ENCODE results near the gene ACBD4.

The ACBD4 gene

GRCh38 chr17:45093444-45094110 is 41.9 kb upstream of the ACBD4 start:
- Histone ChIP-seq H3K27me3 (ENCODE audit: control insufficient read depth, insufficient read depth, low read length) (no peaks in the 10 kb centered on the region), H3K36me3 (ENCODE audit: control insufficient read depth, insufficient read depth, low read length) (no peaks in the 10 kb centered on the region), H3K9me3 (ENCODE audit: control insufficient read depth, low read length) (no peaks in the 10 kb centered on the region), H3K9ac (no peak overlapping the region), H3K4me2 (ENCODE audit: low read length) (no peak overlapping the region), H3K4me1 (no peaks in the 10 kb centered on the region), H3K79me2 (no peaks in the 10 kb centered on the region), H2AFZ (no peak overlapping the region), H3K4me3 (ENCODE audit: low read depth, low read length) (no peak overlapping the region), H3K27ac (peak overlapping the region; percentile 22)
- TF ChIP-seq CTCF (IDR thresholded peaks at IDR 0.05) = no peak

GRCh38 chr17:45096141-45096540 is 39.3 kb upstream of the ACBD4 start:
- TF ChIP-seq CTCF (IDR thresholded peaks at IDR 0.05) = peak; percentile 25
- H3K4me2 ChIP-seq (ENCODE audit: low read length) = no peak overlapping the region
- no peak overlapping the region for H3K9ac ChIP-seq
- no peaks in the 10 kb centered on the region for H3K79me2 ChIP-seq
- no peaks in the 10 kb centered on the region for H3K36me3 ChIP-seq (ENCODE audit: control insufficient read depth, insufficient read depth, low read length)
- H2AFZ ChIP-seq = no peak overlapping the region
- H3K4me1 ChIP-seq = no peaks in the 10 kb centered on the region
- no peak overlapping the region for H3K4me3 ChIP-seq (ENCODE audit: low read depth, low read length)
- H3K9me3 ChIP-seq (ENCODE audit: control insufficient read depth, low read length) = no peaks in the 10 kb centered on the region
- no peak overlapping the region for H3K27ac ChIP-seq
- no peaks in the 10 kb centered on the region for H3K27me3 ChIP-seq (ENCODE audit: control insufficient read depth, insufficient read depth, low read length)

- H3K79me2 ChIP-seq = no peaks in the 10 kb centered on the region
- H3K9ac ChIP-seq = no peak overlapping the region
- H3K36me3 ChIP-seq (ENCODE audit: control insufficient read depth, insufficient read depth, low read length) = no peaks in the 10 kb centered on the region
- H3K4me1 ChIP-seq = no peaks in the 10 kb centered on the region
- no peaks in the 10 kb centered on the region for H3K27me3 ChIP-seq (ENCODE audit: control insufficient read depth, insufficient read depth, low read length)
- no peak overlapping the region for H3K4me2 ChIP-seq (ENCODE audit: low read length)
- H3K4me3 ChIP-seq (ENCODE audit: low read depth, low read length) = no peak overlapping the region
- no peak overlapping the region for H2AFZ ChIP-seq
- no peaks in the 10 kb centered on the region for H3K9me3 ChIP-seq (ENCODE audit: control insufficient read depth, low read length)
- no peak overlapping the region for H3K27ac ChIP-seq
- TF ChIP-seq CTCF (IDR thresholded peaks at IDR 0.05) = no peak
Observed at GRCh38 chr17:45096926-45097325, 38.6 kb upstream of the ACBD4 start.

- H3K9me3 ChIP-seq (ENCODE audit: control insufficient read depth, low read length) = no peaks in the 10 kb centered on the region
- no peaks in the 10 kb centered on the region for H3K79me2 ChIP-seq
- no peak overlapping the region for H3K4me2 ChIP-seq (ENCODE audit: low read length)
- H3K4me3 ChIP-seq (ENCODE audit: low read depth, low read length) = no peak overlapping the region
- H3K36me3 ChIP-seq (ENCODE audit: control insufficient read depth, insufficient read depth, low read length) = no peaks in the 10 kb centered on the region
- H3K27me3 ChIP-seq (ENCODE audit: control insufficient read depth, insufficient read depth, low read length) = no peaks in the 10 kb centered on the region
- no peak overlapping the region for H3K27ac ChIP-seq
- H2AFZ ChIP-seq = no peak overlapping the region
- TF ChIP-seq CTCF (IDR thresholded peaks at IDR 0.05) = no peak
- no peak overlapping the region for H3K9ac ChIP-seq
- no peaks in the 10 kb centered on the region for H3K4me1 ChIP-seq
Observed at GRCh38 chr17:45098081-45098868, 37.2 kb upstream of the ACBD4 start.

Data from parathyroid adenoma (tissue), 2 donors.